ENCODE measurements around the gene POFUT1.

POFUT1 gene

DNA sequence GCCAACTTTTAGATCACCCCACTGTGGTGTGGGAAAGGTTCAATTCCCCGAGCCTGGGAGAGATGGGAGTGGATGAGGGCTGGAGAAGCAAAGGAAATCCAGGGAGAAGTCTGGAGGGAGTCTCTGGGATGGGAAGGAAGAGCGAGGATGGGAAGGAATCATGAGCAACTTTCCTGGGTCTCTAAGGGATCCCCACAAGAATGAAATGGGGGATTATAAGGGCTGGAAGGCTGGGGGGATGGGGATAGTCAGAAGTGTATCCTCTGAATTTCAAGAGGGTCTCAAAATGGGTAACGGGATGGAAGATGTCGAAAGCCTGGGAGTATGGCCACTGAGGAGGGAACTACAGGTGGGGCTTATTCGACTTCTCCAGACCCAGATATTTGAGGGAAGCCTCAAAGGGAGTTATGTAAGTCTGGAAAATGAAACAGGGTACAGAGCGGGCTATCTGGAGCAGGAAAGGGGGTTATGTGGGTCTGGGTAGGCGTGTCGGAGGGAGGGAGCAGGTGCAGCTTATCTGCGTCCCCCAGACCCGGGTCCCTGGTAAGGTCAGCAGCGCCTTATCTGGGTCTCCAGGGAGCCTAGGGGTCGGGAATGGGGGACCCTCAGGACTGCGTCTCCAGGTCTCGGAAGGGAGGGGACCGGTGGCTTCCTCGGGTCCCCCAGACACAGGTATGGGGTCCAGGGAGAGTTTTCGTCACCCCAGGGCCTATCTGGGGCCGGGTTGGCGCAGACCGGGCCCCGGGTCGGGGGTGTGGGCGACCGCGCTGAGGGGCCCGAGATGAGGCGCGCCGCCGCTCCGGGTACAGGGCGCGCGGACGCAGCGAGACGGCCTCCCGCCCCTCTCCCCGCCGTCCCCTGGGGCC, 687 bp upstream of the POFUT1 start:
- no peaks in the 10 kb centered on the region for H3K27me3 ChIP-seq (ENCODE audit: control insufficient read depth in 2 of 2, insufficient read depth in 2 of 2, low read length in 2 of 2)
- peaks cover 6 to 34% of the 10 kb centered on the region in 2 donors for H3K36me3 ChIP-seq (ENCODE audit: control insufficient read depth in 2 of 2, insufficient read depth in 2 of 2, low read length in 2 of 2)
- peak overlapping the region; percentile 81 to 82 for H3K27ac ChIP-seq (ENCODE audit: low read depth in 2 of 2, low read length in 2 of 2)
- peaks cover 56% of the 10 kb centered on the region in 2 donors for H3K4me1 ChIP-seq (ENCODE audit: control insufficient read depth in 2 of 2, insufficient read depth in 2 of 2, low read length in 2 of 2)
- H3K4me3 ChIP-seq (ENCODE audit: low read length in 2 of 2), result peak overlapping the region; percentile 92 to 93
- no peaks in the 10 kb centered on the region for H3K9me3 ChIP-seq (ENCODE audit: control insufficient read depth in 2 of 2, low read length in 2 of 2)
- peak overlapping the region; percentile 99 for H3K9ac ChIP-seq (ENCODE audit: low read depth in 1 of 2, low read length in 2 of 2)

DNA sequence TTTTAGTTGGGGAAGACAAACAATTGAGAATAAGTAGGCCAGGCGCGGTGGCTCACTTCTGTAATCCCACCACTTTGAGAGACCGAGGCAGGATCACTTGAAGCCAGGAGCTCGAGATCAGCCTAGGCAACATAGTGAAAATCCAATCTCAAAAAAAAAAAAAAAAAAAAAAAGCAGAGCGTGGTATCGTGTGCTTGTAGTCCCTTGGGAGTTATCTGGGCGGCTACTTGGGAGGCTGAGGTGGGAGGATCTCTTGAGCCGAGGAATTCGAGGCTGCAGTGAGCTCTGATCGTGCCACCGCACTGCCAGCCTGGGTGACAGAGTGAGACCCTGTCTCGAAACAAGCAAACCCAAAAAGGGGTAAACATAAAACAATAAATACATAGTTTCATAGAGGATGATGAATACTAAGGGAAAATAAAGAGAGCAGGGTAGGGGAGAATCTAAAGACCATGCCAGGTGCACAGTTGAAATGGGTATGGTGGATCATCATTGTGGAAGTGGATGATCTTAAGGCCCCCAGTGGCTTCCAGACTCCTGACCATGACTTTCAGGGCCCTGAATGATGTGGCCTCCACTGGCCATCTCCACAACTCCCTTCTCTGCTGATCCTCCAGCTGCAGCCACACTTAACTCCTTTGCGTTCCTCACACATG, 947 bp downstream of the POFUT1 start:
- peaks cover 50% of the 10 kb centered on the region in 2 donors for H3K4me1 ChIP-seq (ENCODE audit: control insufficient read depth in 2 of 2, insufficient read depth in 2 of 2, low read length in 2 of 2)
- peaks cover 10 to 30% of the 10 kb centered on the region in 2 donors for H3K36me3 ChIP-seq (ENCODE audit: control insufficient read depth in 2 of 2, insufficient read depth in 2 of 2, low read length in 2 of 2)
- peak overlapping the region in 1 of 2 donors; percentile 58 for H3K27ac ChIP-seq (ENCODE audit: low read depth in 2 of 2, low read length in 2 of 2)
- H3K4me3 ChIP-seq (ENCODE audit: low read length in 2 of 2), result peak overlapping the region; percentile 92 to 99
- no peaks in the 10 kb centered on the region for H3K9me3 ChIP-seq (ENCODE audit: control insufficient read depth in 2 of 2, low read length in 2 of 2)
- H3K9ac ChIP-seq (ENCODE audit: low read depth in 1 of 2, low read length in 2 of 2), result peak overlapping the region; percentile 96 to 99
- H3K27me3 ChIP-seq (ENCODE audit: control insufficient read depth in 2 of 2, insufficient read depth in 2 of 2, low read length in 2 of 2), result no peaks in the 10 kb centered on the region

DNA sequence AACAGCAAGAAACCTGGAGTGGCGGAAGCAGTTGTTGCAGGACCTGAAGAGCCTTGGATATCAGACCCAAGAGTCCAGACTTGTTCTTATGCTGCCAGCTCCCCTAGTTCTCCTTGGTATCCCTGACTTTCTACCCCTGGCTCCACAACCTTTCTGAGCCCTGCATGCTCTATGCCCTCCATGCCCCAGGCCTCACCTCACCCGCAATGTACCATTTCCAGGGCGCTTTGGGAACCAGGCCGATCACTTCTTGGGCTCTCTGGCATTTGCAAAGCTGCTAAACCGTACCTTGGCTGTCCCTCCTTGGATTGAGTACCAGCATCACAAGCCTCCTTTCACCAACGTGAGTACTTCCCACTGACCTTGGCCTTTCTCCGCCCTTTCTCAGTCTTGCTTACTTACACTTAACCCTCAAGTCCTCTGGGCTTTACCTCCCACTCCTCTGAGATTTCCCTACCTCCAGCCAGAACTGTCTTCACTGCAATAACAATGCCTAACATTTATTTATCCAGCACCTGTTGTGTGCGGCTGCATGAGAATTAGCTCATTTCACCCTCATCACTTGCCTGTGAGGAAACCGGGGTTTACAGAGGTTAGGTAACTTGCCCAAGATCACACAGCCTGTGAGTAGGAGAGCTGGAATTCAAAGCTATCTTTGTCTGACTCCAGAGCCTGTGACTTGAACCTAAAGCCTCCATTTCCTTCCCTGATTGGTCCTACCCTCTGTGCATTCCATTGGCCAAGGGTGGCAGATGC, 2.3 kb downstream of the POFUT1 start:
- no peak overlapping the region for H3K27ac ChIP-seq (ENCODE audit: low read depth in 2 of 2, low read length in 2 of 2)
- H3K9ac ChIP-seq (ENCODE audit: low read depth in 1 of 2, low read length in 2 of 2), result peak overlapping the region in 1 of 2 donors; percentile 32
- H3K4me3 ChIP-seq (ENCODE audit: low read length in 2 of 2), result no peak overlapping the region
- H3K9me3 ChIP-seq (ENCODE audit: control insufficient read depth in 2 of 2, low read length in 2 of 2), result no peaks in the 10 kb centered on the region
- peaks cover 10 to 28% of the 10 kb centered on the region in 2 donors for H3K36me3 ChIP-seq (ENCODE audit: control insufficient read depth in 2 of 2, insufficient read depth in 2 of 2, low read length in 2 of 2)
- H3K27me3 ChIP-seq (ENCODE audit: control insufficient read depth in 2 of 2, insufficient read depth in 2 of 2, low read length in 2 of 2), result no peaks in the 10 kb centered on the region
- H3K4me1 ChIP-seq (ENCODE audit: control insufficient read depth in 2 of 2, insufficient read depth in 2 of 2, low read length in 2 of 2), result peaks cover 36% of the 10 kb centered on the region in 2 donors

DNA sequence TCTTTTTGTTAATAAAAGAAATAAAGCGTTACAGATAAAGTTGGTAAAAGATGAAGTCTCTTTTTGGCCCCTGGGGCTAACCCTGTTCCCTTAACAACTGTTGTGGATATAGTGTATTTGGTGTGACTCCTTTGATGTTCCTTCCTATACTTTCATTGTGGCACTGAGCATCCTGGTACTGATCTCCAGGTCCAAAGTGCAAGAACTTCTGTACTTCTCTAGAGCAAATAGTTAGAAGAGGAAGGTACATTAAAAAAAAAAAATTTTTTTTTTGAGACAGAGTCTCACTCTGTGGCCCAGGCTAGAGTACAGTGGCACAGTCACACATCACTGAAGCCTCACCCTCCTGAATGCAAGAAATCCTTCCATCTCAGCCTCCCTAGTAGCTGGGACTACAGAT, 6.2 kb downstream of the POFUT1 start:
- Histone ChIP-seq H3K9ac (ENCODE audit: low read depth in 1 of 2, low read length in 2 of 2) (no peak overlapping the region), H3K4me1 (ENCODE audit: control insufficient read depth in 2 of 2, insufficient read depth in 2 of 2, low read length in 2 of 2) (peaks cover 26 to 44% of the 10 kb centered on the region in 2 donors), H3K27me3 (ENCODE audit: control insufficient read depth in 2 of 2, insufficient read depth in 2 of 2, low read length in 2 of 2) (no peaks in the 10 kb centered on the region), H3K27ac (ENCODE audit: low read depth in 2 of 2, low read length in 2 of 2) (no peak overlapping the region), H3K4me3 (ENCODE audit: low read length in 2 of 2) (no peak overlapping the region), H3K36me3 (ENCODE audit: control insufficient read depth in 2 of 2, insufficient read depth in 2 of 2, low read length in 2 of 2) (peaks cover 16 to 47% of the 10 kb centered on the region in 2 donors), H3K9me3 (ENCODE audit: control insufficient read depth in 2 of 2, low read length in 2 of 2) (no peaks in the 10 kb centered on the region)

DNA sequence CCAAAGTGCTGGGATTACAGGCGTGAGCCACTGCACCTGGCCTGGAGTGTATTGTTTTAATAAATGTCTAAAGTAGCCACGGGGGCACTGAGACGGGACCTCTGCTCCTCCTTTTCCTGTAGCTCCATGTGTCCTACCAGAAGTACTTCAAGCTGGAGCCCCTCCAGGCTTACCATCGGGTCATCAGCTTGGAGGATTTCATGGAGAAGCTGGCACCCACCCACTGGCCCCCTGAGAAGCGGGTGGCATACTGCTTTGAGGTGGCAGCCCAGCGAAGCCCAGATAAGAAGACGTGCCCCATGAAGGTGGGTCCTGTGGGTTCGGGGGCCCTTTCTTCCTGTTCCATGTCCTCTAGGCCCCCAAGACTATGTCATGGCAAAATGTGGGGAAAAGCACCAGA, 7.5 kb downstream of the POFUT1 start:
- H3K9me3 ChIP-seq (ENCODE audit: control insufficient read depth in 2 of 2, low read length in 2 of 2), result no peaks in the 10 kb centered on the region
- no peaks in the 10 kb centered on the region for H3K27me3 ChIP-seq (ENCODE audit: control insufficient read depth in 2 of 2, insufficient read depth in 2 of 2, low read length in 2 of 2)
- peak overlapping the region; percentile 14 to 87 for H3K27ac ChIP-seq (ENCODE audit: low read depth in 2 of 2, low read length in 2 of 2)
- H3K4me3 ChIP-seq (ENCODE audit: low read length in 2 of 2), result no peak overlapping the region
- peaks cover 18 to 37% of the 10 kb centered on the region in 2 donors for H3K4me1 ChIP-seq (ENCODE audit: control insufficient read depth in 2 of 2, insufficient read depth in 2 of 2, low read length in 2 of 2)
- H3K36me3 ChIP-seq (ENCODE audit: control insufficient read depth in 2 of 2, insufficient read depth in 2 of 2, low read length in 2 of 2), result peaks cover 19 to 44% of the 10 kb centered on the region in 2 donors
- no peak overlapping the region for H3K9ac ChIP-seq (ENCODE audit: low read depth in 1 of 2, low read length in 2 of 2)

DNA sequence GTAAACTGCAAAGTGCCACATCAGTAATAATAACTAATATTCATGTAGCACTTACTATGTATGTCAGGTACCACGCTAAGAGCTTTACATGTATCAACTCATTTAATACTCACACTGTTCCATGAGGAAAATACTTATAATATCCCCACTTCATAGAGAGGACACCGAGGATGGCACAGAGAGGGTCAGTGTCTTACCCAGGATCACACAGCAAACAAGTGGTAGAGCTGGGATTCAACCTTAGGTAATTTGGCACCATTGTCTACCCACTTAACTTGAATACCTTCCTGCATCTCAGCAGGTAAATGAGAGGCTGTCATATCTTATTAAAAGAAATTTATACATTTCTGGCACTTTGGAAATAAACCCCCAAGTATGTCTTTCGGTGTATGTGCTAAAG, 8.0 kb downstream of the POFUT1 start:
- Histone ChIP-seq H3K4me1 (ENCODE audit: control insufficient read depth in 2 of 2, insufficient read depth in 2 of 2, low read length in 2 of 2) (peaks cover 18 to 35% of the 10 kb centered on the region in 2 donors), H3K27ac (ENCODE audit: low read depth in 2 of 2, low read length in 2 of 2) (peak overlapping the region; percentile 83 to 87), H3K9ac (ENCODE audit: low read depth in 1 of 2, low read length in 2 of 2) (peak overlapping the region in 1 of 2 donors; percentile 26), H3K36me3 (ENCODE audit: control insufficient read depth in 2 of 2, insufficient read depth in 2 of 2, low read length in 2 of 2) (peaks cover 22 to 40% of the 10 kb centered on the region in 2 donors), H3K27me3 (ENCODE audit: control insufficient read depth in 2 of 2, insufficient read depth in 2 of 2, low read length in 2 of 2) (no peaks in the 10 kb centered on the region), H3K9me3 (ENCODE audit: control insufficient read depth in 2 of 2, low read length in 2 of 2) (no peaks in the 10 kb centered on the region), H3K4me3 (ENCODE audit: low read length in 2 of 2) (no peak overlapping the region)

DNA sequence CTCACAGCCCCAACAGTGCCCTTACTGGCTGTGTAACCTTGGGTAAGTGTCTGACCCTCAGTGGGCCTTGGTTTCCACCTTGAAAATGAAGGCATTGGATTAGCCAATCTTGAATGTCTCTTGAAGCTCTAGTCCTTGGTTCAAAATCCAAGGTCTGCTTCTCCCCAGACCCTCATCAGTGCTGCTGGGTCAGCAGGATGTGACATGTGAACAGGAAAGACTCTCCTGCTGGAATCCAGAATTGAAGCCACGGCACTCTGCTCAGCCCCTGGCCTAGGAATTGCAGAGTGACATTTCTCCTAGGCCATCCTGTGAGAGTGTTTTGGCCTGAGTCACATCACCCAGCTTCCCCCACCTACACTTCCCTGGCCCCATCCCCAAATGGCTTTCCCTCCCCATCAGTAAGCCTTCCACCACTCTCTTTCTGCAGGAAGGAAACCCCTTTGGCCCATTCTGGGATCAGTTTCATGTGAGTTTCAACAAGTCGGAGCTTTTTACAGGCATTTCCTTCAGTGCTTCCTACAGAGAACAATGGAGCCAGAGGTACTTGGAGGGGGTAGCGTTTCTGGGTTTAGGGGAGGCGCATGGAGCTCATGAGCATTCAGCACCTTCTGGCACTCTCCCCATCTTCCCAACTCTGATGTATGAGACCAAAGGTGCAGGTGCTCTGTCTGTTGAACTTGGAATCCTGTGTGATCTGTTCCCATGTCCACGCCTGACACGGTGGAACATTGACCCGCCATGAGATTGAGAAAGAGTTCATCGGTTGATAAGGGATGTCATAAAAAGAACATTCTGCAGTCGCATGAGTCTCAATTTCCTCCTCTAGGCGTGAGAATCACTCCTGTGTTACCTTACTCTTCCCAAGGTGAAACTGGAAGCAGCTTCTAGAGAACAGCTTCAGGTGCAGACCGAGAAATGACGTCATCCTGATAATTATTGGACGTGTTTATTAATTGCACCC, 8.8 kb downstream of the POFUT1 start:
- Histone ChIP-seq H3K27ac (ENCODE audit: low read depth in 2 of 2, low read length in 2 of 2) (peak overlapping the region; percentile 83 to 87), H3K9ac (ENCODE audit: low read depth in 1 of 2, low read length in 2 of 2) (peak overlapping the region in 1 of 2 donors; percentile 41), H3K4me1 (ENCODE audit: control insufficient read depth in 2 of 2, insufficient read depth in 2 of 2, low read length in 2 of 2) (peaks cover 18 to 35% of the 10 kb centered on the region in 2 donors), H3K9me3 (ENCODE audit: control insufficient read depth in 2 of 2, low read length in 2 of 2) (no peaks in the 10 kb centered on the region), H3K4me3 (ENCODE audit: low read length in 2 of 2) (no peak overlapping the region), H3K27me3 (ENCODE audit: control insufficient read depth in 2 of 2, insufficient read depth in 2 of 2, low read length in 2 of 2) (no peaks in the 10 kb centered on the region), H3K36me3 (ENCODE audit: control insufficient read depth in 2 of 2, insufficient read depth in 2 of 2, low read length in 2 of 2) (peaks cover 29 to 38% of the 10 kb centered on the region in 2 donors)

DNA sequence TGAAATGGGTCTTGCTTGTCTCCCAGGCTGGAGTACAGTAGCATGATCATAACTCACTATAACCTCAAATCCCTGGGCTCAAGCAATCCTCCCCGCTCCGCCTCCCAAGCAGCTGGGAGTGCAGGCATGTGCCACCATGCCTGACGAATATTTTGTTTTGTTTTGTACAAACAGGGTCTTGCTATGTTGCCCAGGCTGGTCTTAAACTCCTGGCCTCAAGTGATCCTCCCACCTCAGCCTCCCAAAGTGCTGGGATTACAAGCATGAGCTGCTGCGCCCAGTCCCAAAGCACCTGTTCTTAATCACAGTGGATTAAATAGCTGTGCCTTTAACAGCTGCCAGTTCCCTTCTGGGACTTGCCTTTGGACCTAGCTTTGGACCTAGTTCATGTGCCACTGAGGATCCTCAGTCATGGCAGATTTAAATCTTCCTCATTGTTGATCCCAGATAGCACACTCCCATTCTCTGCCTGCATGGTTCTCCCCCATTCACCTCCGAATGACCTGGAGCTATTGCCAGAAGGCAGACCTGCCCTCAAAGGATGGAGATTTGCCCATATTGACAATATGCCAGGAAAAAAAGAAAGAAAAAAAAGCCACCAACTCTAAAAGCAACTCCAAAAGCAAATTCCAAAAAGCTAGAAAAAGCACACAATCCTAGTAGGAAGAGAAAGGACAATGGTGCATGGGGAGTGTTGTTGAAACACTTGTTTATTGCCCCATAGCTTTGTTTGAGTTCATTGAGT, 10.6 kb downstream of the POFUT1 start:
- Histone ChIP-seq H3K4me1 (ENCODE audit: control insufficient read depth in 2 of 2, insufficient read depth in 2 of 2, low read length in 2 of 2) (peaks cover 18 to 35% of the 10 kb centered on the region in 2 donors), H3K4me3 (ENCODE audit: low read length in 2 of 2) (no peak overlapping the region), H3K36me3 (ENCODE audit: control insufficient read depth in 2 of 2, insufficient read depth in 2 of 2, low read length in 2 of 2) (peaks cover 29 to 41% of the 10 kb centered on the region in 2 donors), H3K27me3 (ENCODE audit: control insufficient read depth in 2 of 2, insufficient read depth in 2 of 2, low read length in 2 of 2) (no peaks in the 10 kb centered on the region), H3K27ac (ENCODE audit: low read depth in 2 of 2, low read length in 2 of 2) (peak overlapping the region; percentile 83 to 87), H3K9me3 (ENCODE audit: control insufficient read depth in 2 of 2, low read length in 2 of 2) (no peaks in the 10 kb centered on the region), H3K9ac (ENCODE audit: low read depth in 1 of 2, low read length in 2 of 2) (no peak overlapping the region)

All from mucosa of rectum (tissue), 2 donors.